ENCODE results near the gene PDE4B.

The PDE4B gene

DNA sequence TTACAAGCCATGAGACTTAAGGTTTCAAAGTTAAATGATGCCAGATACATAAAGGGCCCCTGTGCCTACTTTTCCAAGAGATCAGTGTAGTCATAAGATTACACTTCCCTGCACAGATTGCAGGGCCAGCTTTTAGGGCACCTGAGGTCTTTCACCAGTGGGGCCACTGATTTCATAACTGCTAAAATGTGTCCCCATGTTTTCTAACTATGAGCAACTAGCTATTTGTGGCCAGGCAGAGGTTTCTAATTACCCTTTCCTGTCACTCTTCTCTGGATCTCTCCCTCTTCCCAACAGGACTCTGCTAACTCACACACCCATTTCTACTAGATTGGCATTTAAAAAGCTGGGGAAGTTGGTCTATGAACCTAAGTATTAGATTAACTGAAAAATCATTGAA lies 534.2 kb downstream of the PDE4B start:
- DNase-seq, result no peak

DNA sequence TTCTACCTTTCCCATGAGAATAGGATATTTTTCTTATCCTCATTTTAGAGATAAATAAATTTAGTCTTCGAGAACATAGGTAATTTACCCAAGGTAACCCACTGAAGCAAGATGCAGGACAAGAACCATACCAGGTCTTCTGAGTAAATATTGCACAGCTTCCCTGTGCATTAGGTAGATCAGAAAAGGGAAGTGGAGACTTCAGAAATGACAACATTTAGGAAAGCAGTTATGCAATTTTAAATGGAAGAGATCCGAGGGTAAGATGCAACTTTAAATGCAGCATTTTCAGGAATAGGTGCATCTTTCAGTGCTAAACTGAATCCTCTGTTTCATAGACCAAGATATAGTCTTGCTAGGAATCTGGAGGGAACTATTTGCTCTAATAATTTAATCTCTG lies 534.9 kb downstream of the PDE4B start:
- DNase-seq, result no peak

DNA sequence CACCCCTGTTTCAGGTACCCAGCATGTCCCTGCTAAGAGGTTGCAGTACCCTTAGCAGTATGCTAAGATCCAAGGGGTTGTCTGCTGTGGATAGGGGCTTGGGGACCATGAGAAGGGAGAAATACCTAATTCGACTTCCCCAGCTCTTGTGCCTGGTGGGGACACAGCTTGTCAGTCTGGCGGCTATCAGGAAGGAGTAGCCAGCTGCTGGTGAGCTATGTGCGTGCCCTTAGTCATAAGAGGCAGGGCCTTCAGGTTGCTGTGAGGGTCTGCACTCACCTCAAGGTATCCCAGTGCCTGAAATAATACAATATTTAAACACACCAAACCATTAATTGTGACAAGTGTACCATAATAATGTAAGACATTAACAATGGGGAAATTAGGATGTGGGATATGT lies 536.2 kb downstream of the PDE4B start:
- no peak for DNase-seq

DNA sequence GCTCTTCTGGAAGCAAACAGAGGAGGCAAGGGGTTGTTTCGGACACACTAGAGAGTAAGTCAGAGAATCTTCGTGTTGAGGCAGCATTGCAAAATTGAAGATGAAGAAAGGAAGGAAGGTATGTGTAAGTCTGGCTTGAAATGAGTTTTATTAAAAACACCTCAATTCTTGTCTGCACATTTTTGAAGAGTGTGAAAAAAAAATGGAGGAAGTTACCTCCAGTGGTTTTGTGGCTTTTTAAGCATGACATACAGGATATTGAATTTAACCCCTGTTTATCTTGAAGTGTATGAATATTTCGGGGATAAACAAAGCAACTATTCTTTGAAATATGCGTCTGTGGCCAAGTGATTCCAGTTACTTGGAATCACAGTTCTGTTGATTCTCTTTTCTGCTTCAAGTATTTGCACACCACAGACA lies 538.0 kb downstream of the PDE4B start:
- no peak for DNase-seq

DNA sequence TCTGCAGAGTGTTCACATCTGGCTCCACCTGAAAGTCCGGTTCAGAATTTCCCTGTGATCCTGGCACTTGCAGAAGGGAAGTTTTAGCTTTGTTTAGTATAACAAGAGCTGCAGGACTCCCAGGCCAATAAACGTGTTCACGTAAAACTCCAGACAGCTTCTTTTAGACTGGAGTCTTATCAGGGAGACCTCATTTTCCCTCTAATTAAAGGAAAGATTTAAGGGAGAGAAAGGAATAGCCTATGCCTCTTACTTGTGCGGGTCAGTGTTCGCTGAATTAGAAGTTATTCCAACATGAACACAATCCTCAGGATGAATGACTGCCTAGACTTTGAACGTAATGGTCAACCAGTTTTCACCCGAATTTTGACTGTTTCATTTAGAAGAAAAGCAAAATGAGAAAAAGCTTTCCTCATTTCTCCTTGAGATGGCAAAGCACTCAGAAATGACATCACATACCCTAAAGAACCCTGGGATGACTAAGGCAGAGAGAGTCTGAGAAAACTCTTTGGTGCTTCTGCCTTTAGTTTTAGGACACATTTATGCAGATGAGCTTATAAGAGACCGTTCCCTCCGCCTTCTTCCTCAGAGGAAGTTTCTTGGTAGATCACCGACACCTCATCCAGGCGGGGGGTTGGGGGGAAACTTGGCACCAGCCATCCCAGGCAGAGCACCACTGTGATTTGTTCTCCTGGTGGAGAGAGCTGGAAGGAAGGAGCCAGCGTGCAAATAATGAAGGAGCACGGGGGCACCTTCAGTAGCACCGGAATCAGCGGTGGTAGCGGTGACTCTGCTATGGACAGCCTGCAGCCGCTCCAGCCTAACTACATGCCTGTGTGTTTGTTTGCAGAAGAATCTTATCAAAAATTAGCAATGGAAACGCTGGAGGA lies 539.2 kb downstream of the PDE4B start:
- peak; percentile 48 for DNase-seq

DNA sequence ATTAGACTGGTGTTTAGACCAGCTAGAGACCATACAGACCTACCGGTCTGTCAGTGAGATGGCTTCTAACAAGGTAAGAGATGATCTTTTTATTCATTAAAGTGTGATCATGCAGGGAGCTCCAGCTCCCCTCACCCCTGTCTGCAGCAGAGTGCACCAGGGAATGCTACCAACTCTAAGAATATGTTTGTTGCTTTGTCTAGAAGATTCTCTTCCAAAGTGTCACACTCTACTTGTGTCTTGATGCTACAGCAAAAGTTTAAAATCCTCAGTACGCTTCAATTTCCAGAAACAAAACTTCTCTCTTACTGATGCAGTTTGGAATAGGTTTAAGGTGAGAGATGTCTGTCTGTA lies 539.8 kb downstream of the PDE4B start:
- DNase-seq, result no peak

DNA sequence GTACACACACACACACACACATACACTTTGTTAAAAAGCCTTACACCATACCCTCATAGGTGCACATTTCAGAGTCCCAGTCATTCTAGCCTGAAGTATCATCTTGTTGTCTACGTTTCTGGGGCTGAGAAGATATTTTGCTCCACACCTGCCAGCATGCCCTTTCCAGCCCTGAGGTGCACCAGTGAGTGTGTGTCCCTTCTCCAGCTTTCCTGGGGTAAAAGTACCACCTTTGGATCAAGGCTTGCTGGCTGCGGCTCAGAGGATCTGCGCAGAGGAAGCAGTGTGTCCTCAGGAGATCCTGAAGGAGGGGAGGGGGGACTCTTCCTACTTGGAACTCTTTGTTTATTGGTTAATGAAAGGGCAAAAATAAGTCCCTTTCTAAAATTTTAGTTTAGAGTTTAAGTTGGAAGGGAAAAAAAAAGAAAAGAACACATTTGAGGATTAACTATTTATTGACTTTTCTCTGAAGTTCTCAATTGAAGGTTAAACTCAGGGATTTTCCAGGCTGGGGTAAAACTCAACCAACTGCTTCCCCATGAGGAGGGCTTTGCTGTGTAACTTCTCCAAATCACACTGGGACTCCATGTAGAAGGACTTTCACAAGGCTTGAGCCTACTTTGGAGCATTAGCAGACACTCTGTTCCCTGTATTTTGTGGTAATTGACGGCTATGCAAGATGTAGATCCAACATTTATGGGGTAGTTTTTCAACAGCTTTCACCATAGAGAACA lies 540.9 kb downstream of the PDE4B start:
- peak; percentile 16 for DNase-seq

DNA sequence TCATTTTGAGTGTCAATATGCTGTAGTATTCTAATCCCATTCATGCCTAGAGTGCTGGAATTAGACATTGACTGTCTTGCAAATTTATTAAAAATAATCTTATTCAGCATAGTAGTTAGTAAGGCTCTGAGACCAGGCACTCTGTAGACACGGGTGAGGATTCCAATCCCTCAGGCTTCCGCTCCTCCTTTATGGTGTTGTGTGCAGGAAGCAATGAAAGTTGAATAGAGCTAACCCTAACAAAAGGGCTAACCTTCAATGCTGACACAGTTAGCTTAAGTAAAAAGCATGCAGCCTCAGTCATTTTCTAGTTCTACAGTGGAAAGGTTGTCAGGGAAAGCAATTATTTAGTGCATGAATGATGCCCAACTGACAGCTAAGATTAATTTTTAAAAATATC lies 541.6 kb downstream of the PDE4B start:
- DNase-seq, result no peak

DNA sequence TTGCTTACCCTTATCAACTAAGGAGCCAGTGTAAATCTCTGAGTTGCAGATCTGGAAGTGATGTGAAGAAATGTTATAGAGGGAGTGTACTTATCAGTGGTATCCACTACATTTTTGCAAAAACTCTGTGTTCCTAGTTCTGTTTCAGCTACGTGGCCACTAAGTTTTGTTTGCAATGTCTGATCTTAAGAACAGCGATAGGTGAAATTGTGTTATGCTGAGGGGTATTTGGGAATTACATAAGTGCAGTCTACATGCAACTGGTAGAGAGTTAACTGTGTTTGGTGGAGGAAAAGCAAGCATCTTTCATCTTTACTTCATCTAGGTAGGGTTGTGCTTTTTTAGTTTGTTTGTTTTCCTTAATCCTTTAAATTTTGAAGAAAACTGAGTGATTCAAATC lies 542.4 kb downstream of the PDE4B start:
- DNase-seq, result no peak

DNA sequence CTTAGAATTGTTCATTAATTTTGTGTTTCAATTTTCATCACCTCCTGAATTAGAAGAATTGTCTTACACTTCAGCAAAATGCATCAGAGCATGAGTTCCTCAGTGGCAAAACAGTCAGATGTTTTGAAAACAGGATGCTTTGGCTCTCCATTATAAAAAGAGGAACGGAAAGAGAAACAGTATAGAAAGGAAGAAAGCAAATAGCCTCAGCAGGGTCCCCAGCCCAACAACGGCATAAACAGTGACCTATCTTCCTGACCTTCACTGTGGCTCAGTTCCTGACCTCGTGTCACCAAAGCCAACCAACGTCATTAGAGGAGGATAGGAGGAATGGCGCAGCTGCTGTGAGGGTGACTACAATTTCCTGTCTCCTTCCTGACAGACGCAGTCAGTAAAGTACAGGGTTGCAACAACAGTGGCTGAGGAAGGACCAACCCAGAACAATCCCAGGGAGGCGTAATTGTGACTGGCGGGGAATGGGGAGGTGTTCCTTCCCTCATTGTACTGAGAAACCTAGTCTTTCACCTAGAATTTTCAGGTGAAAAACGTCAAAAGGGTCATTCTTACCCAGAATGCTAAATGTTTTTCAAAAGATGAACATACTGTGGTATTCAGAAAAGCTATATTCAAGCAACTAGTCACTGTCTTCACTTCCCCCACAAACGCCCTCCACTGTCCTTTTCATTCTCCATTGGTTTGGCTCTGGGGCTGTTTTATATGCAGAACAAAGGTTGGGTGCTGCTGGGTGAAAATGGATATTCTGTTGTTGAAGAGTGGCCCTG lies 543.4 kb downstream of the PDE4B start:
- peak; percentile 43 for DNase-seq

DNA sequence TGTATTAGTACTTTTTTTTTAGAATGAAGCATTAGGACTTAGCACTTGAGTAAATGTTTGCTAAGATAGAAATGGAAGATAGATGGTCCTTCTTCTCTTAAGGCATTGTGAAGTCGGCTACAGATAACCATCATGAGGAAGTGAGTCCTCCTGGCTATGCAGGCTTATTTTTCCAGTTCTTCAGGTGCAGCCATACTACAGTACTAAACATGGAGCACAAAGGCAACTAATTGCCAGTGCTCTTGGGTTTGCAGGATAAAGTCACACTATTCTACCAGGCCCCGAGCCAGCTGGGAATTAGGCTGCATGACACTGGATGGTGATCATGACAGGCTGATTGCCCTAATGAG lies 543.9 kb downstream of the PDE4B start:
- no peak for DNase-seq

DNA sequence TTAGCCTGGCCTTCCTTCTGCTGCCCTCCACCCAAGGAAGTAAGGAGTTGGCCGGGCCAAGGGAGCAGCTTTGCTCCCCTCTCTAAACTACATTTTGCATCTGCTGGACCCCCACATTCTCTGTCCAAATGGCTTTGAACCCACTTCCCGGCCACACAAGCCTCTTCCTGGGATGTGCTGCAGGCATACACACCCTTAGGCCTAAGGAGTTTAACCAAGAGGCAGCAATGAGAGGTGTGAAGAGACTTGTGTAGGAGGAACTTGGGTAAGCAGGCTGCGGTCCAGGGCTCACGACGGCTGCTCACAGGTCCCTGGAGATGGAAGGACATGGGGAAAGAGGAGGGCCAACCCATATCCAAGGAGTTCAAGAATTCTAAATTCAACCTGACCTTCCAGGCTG lies 544.6 kb downstream of the PDE4B start:
- no peak for DNase-seq

DNA sequence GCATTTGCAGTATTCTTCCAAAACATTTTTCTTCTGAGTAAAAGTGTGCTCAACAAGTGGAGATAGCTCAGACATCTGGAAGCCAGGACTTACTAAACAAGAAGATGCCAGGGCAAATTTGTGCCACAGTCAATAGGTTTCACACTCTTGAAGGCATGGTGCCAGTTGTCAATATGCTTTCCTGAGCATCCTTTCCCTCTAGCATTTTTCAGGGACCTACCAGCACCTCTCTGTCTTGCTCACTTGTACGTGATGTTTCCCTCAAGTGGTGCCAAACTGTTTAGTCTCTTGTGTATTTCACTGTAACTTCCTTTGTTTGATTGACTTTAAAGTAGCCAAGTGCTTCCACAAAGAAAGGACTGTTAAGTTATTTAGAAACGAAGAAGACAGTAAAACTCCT lies 547.2 kb downstream of the PDE4B start:
- no peak for DNase-seq

DNA sequence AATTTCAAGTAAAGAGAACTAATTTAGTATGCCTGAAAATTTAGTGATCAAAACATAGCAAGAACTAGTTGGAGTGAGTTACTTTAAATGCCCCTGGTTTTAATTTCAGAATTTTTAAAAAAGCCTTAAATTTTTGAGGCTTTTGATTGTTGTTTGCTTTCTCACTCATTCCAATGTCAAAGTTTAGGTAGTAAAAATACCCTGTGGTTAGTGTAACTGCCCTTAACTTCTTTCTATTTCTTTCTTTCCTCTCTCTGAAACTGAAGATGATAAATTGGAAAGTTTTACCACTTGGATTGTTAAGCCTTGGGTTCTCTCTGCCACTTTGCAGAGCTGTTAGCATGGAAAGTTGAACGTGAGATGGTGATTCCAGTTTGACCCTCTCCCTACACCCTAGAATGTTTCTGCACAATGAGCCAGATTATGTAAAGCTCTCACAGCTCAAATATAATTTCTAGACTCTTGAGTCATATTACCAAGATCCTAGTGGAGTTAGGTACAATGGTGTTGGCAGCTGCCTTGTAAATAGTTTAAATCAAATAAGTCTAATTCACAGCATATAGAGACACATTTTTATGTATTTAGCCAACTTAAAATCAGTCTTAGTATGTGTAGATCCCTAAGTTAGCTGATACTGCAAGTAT lies 548.9 kb downstream of the PDE4B start:
- DNase-seq, result no peak

DNA sequence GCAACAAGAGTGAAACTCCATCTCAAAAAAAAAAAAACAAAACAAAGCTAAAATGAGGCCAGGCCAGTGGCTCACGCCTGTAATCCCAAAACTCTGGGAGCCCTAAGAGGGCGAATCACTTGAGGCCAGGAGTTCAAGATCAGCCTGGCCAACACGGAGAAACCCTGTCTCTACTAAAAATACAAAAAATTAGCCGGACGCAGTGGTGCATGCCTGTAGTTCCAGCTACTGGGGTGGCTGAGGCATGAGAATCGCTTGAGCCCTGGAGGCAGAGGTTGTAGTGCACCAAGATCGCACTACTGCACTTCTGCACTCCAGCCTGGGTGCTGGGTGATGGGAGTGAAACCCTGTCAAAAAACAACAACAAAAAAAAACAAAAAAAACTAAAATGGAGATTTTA lies 550.0 kb downstream of the PDE4B start:
- no peak for DNase-seq

DNA sequence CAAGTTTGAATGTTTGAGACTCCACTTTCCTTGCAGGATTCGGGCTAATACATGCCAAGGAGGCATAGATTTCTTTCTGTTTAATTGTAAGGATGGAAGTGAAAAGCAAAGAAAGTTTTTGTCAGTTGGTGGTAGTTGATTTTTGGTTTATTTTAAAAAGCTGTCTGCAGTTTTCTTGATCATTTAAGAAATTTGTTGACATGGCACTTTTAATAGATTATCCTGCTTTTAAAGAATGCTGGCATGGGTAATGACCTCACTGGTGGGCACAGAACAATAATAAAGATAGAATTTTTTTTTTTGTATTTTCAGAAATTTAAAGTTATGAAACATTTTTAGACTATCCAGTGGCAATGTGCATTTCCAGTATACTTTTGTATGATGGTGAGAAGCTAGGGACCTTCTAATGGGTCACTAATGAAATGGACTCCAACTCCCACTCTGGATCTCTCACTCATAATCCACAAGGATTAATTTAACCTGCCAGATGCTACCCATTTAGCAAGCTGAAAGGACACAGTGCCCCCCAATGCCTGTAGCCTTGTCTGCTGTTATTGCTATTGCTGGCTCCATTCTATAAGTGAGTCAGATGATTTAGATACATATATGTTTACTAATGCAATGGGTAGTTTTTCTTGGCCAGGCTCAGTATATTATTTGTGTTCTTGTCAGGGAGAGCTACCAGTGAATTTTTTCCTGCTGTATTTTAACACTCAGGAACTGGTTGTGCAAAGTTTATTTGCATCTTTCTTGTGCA lies 551.1 kb downstream of the PDE4B start:
- DNase-seq, result no peak

DNA sequence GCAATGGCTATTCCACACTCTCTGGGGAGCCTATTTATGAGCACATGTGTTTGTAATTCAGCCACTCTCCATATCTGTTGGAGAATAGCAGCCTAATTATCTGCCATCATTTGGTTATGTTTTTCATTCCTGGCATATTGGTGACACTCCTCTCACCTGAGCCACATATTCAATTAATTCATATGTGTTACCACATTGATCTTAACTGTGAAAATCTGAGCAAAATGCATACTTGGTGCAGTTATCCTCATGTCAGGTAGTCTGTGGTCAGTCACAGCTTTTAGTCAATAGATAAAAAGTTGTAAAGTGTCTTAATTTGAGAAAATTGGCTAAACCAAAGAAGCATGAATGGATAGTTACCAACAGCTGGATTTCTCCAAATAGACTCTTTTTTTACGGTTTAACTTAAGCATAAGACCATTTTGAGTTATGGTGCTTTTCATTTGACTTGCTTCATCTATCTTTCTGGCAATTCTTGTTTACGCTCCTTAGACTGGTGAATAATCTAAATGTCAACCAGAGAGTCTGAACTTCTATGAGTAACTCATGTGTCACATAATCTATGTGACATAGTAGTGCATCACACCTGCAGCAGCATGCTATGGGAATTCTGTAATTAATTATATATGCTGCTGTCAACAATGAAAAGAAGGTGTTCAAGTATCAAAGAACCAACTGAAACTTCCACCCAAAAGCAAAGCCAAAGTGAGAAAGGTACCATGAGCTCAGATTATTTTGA lies 553.5 kb downstream of the PDE4B start:
- no peak for DNase-seq

DNA sequence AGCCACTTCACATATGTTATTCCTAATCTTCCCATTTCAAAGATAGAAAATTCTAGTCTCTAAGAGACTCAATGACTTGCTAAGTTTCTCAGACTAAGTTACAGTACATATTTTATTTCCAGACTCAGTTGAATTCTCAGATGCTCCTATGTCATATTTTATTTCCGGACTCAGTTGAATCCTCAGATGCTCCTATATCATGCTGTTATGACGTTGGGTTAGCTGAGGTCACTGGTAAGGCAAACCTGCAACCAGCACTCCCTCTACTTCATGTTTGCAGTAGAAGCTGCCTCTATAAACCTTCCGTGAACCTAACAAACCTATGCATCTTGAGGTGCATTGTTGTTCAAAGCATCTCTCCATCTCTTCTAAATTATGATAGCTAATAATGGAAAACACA lies 554.2 kb downstream of the PDE4B start:
- no peak for DNase-seq

DNA sequence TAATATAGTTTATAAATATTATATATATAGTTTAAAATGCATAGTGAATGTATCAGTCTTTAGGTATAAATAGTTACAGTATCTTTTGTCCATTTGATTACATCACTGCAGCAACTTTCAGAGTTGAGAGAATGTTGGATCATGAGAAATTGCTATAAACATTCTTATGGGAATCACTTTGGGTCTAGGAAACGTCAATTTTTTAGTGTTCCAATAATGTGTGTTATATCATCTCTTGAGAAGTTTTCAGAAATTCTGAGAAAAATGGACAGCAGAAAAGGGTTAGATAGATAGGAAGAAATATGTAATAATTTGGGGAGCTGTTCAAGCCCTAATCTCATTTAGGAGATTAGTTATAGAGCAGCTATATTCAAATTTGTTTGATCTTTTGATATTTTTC lies 556.1 kb downstream of the PDE4B start:
- no peak for DNase-seq

DNA sequence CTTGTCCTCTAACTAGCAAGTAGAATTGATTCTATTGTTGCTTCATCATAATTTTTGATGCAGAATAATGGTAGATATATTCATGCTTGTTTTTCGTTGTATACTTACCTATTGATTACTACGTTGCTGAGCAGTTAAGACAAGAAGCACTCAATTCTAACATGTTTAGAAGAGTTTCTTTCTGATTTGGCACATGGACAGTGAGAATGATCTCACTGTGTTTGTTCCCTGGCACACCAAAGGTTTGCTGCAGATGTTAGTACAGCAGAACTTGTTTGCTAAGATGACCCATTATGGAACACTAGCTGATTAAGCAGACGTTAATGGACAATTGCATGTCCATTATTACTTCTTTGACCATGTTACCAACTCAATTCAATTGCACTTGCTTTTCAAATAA lies 556.5 kb downstream of the PDE4B start:
- DNase-seq, result no peak

DNA sequence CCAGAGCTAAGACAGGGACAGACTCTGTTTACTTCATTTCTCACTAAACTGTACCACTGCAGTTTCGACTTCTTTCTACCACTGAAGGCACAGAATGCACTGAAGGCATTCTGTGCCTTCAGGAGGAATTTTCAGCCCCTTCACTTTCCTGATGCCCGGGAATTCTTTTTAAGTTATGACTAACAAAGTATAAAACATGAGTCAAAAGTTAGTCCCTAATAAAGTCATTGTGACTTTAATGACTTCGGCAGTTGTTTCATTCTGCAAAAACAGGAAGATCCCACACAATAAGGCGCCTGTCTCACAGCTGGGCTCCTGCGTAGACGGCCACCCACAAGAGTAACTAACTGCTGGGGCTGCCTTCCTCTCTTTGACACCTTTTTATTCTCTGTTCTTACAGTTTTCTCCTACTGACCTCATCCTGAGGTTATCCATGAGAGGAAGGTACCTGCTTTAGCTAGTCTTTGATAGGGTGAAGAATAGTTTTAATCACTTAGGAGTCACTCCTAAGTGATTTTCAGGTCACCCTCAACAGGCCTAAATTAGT lies 557.4 kb downstream of the PDE4B start:
- DNase-seq, result peak; percentile 54

Data from stimulated activated CD4-positive, alpha-beta T cell treated with anti-CD3 and anti-CD28 coated beads, Interleukin-4, amount 100 ng/mL, for 1 hour (primary cell).